ENCODE measurements around the gene DMRTB1. TPM values are rescaled to one million over a fixed set of nuclear protein-coding genes. Genes with fewer than 3 reads are reported as not detected.

Gene DMRTB1
- total RNA-seq, 1 experiment from 2014 or later = not detected

DNA sequence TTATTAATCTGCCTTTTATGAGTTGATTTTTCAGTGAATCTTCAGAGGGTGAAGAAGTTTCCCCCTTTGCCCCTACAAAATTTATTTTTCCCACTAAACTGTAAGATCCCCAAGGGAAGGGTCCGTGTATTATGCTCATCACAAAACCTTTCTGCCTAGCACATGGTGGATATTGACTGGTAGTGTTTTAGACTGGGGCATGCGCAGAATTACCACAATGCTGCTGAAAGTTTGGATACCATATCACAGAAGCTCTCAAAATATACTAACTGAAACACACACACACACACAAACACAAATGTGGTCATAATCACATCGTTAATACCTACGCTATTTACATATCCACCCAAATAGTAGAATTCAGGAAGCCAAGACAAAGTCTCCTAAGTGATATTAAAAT, 28.0 kb upstream of the DMRTB1 start:
- Histone ChIP-seq H3K4me1 (ENCODE audit: control insufficient read depth in 1 of 2, insufficient read depth in 2 of 2, low read length in 2 of 2) (no peaks in the 10 kb centered on the region), H3K27ac (ENCODE audit: low read depth, low read length) (no peak overlapping the region), H3K9ac (ENCODE audit: low read length) (no peak overlapping the region), H2AFZ (ENCODE audit: low read depth, low read length, poor library complexity, severe bottlenecking) (no peak overlapping the region), H3K79me2 (ENCODE audit: insufficient read depth, low read length) (no peaks in the 10 kb centered on the region), H3K4me2 (ENCODE audit: low read length) (no peak overlapping the region), H3K9me3 (ENCODE audit: control insufficient read depth in 1 of 2, insufficient read depth in 1 of 2, low read depth in 1 of 2, low read length in 2 of 2) (no peaks in the 10 kb centered on the region), H3K9me2 (ENCODE audit: insufficient read depth) (no peaks in the 10 kb centered on the region), H3K4me3 (replicated peaks in 1 of 2; ENCODE audit: low read depth in 1 of 2, low read length in 2 of 2) (no peak overlapping the region), H3K36me3 (ENCODE audit: control insufficient read depth in 1 of 2, insufficient read depth in 2 of 2, low read length in 2 of 2) (no peaks in the 10 kb centered on the region), H3K27me3 (ENCODE audit: insufficient read depth, low read length) (no peaks in the 10 kb centered on the region), H4K20me1 (ENCODE audit: insufficient read depth) (no peaks in the 10 kb centered on the region)
- CTCF ChIA-PET = no interaction called here
- RAD21 ChIA-PET (ENCODE audit: low non-redundant PET in 1 of 2, low total read pairs in 2 of 2, uncharacterized antibody in 2 of 2, unreplicated experiment in 2 of 2) = no interaction called here
- POLR2A ChIA-PET = no interaction called here
- BruUV-seq (replicated peaks) = no TSS peak
- intact Hi-C loops (cut with micrococcal nuclease) = no loop called here
- DNase-seq (ENCODE audit: low read depth, low spot score) = no peak
- TF ChIP-seq, protein P1, sequence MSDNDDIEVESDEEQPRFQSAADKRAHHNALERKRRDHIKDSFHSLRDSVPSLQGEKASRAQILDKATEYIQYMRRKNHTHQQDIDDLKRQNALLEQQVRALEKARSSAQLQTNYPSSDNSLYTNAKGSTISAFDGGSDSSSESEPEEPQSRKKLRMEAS (IDR thresholded peaks at IDR 0.05) = no peak
- TF ChIP-seq, protein P2, sequence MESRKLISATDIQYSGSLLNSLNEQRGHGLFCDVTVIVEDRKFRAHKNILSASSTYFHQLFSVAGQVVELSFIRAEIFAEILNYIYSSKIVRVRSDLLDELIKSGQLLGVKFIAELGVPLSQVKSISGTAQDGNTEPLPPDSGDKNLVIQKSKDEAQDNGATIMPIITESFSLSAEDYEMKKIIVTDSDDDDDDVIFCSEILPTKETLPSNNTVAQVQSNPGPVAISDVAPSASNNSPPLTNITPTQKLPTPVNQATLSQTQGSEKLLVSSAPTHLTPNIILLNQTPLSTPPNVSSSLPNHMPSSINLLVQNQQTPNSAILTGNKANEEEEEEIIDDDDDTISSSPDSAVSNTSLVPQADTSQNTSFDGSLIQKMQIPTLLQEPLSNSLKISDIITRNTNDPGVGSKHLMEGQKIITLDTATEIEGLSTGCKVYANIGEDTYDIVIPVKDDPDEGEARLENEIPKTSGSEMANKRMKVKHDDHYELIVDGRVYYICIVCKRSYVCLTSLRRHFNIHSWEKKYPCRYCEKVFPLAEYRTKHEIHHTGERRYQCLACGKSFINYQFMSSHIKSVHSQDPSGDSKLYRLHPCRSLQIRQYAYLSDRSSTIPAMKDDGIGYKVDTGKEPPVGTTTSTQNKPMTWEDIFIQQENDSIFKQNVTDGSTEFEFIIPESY (IDR thresholded peaks at IDR 0.05; ENCODE audit: extremely low read depth, insufficient replicate concordance, low read length) = no peak
- no peak for TF ChIP-seq EZH2 (IDR thresholded peaks at IDR 0.05)
- TF ChIP-seq, protein P3, sequence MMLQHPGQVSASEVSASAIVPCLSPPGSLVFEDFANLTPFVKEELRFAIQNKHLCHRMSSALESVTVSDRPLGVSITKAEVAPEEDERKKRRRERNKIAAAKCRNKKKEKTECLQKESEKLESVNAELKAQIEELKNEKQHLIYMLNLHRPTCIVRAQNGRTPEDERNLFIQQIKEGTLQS (IDR thresholded peaks at IDR 0.05) = no peak
- no peak for TF ChIP-seq POLR2A (IDR thresholded peaks at IDR 0.05; ENCODE audit: borderline replicate concordance, extremely low read depth, insufficient read depth, insufficient read length)
- no peak for TF ChIP-seq ZNF274 (IDR thresholded peaks at IDR 0.05; ENCODE audit: low read depth, low read length)
- no peak for TF ChIP-seq ELF1 (IDR thresholded peaks at IDR 0.05; ENCODE audit: borderline replicate concordance, low read depth)
- no peak for TF ChIP-seq RAD21 (IDR thresholded peaks at IDR 0.05; ENCODE audit: low read depth)
- TF ChIP-seq CBX3 (IDR thresholded peaks at IDR 0.05; ENCODE audit: low read depth) = no peak
- TF ChIP-seq ZFX (IDR thresholded peaks at IDR 0.05) = no peak
- TF ChIP-seq YY1 (IDR thresholded peaks at IDR 0.05; ENCODE audit: extremely low read depth, insufficient replicate concordance, low read depth, low read length) = no peak
- no peak for TF ChIP-seq FOSL1 (IDR thresholded peaks at IDR 0.05; ENCODE audit: low read depth)
- TF ChIP-seq SIN3A (IDR thresholded peaks at IDR 0.05; ENCODE audit: low read depth) = no peak
- no peak for TF ChIP-seq SRF (IDR thresholded peaks at IDR 0.05; ENCODE audit: low read depth)
- TF ChIP-seq JUND (IDR thresholded peaks at IDR 0.05) = no peak
- TF ChIP-seq EZH2phosphoT487 (IDR thresholded peaks at IDR 0.05; ENCODE audit: borderline replicate concordance) = no peak
- TF ChIP-seq POLR2AphosphoS5 (IDR thresholded peaks at IDR 0.05; ENCODE audit: low read depth, low read length) = no peak
- no peak for TF ChIP-seq EGR1 (IDR thresholded peaks at IDR 0.05; ENCODE audit: low read depth)
- TF ChIP-seq SP1 (IDR thresholded peaks at IDR 0.05; ENCODE audit: low read depth) = no peak
- TF ChIP-seq REST (IDR thresholded peaks at IDR 0.05; ENCODE audit: low read depth) = no peak
- no peak for ATAC-seq
